ENCODE results near the gene PIGV.

GRCh38 chr1:26782521-26783212 is 5.1 kb upstream of the PIGV start:
- TF ChIP-seq CTCF (IDR thresholded peaks at IDR 0.05; ENCODE audit: insufficient read depth, low read depth, low read length) (no peak), EZH2 (IDR thresholded peaks at IDR 0.05; ENCODE audit: insufficient read depth, low read length) (no peak)

Measured in astrocyte (in vitro differentiated cells and primary cell).